GM04504 (cell line): ENCODE results near the gene GSKIP.

Experiments
- DNase-seq: peaks from one replicate; pipeline ENCODE4 v3.0.0-alpha.2; 2012; ENCODE audit warnings: low read depth

The GSKIP gene

DNA sequence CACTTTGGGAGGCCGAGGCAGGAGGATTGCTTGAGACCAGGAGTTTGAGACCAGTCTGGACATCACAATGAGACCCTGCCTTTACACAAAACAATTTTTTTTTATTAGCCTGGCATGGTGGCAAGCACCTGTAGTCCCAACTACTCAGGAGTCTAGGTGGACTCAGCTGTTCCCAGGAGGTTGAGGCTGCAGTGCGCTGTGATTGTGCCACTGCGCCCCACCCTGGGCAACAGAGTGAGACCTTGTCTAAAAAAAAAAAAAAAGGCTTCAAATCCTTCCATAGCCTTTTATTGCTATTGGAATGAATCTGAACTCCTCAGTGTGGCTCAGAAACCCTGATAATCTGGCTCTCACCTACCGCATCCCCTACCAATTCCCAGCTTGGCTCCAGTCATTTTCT, 54.7 kb downstream of the GSKIP start:
- no peak for DNase-seq

DNA sequence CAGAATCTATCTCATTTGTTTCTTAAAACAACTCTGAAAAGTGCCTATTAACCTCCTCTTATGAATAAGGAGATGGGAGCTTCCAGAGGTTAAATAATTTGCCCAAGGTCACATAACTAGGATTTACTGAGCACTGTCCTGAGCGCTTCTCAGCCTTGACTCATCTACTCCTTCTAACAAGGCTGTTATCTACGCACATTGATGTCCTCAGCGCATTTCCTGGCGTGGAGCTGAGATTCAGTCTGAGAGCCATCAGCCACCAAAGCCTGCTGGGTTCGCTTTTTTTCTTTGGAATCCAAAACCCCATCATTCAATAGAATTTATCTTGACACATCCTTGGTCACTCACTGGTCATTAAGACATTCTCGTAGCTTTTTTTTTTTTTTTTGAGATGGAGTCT, 57.9 kb downstream of the GSKIP start:
- DNase-seq: no peak

DNA sequence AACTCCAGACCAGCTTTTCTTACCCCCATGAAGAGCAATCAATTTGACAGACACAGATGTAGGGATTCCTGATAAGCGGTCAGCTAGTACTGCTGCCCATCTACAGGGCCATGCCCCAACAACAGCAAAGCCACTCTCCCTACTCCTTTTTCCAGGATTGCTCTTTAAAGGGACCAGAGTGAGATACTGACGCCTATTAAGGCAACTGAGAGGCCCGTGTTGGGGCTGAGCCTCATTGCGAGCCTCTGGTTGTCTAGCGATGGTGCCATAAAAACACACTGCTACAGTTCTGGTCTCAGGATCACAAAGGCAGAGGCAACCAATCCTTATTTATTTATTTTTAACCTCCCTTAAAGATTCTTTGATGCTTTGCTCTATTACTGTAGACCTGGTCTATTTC, 59.7 kb downstream of the GSKIP start:
- DNase-seq: no peak

DNA sequence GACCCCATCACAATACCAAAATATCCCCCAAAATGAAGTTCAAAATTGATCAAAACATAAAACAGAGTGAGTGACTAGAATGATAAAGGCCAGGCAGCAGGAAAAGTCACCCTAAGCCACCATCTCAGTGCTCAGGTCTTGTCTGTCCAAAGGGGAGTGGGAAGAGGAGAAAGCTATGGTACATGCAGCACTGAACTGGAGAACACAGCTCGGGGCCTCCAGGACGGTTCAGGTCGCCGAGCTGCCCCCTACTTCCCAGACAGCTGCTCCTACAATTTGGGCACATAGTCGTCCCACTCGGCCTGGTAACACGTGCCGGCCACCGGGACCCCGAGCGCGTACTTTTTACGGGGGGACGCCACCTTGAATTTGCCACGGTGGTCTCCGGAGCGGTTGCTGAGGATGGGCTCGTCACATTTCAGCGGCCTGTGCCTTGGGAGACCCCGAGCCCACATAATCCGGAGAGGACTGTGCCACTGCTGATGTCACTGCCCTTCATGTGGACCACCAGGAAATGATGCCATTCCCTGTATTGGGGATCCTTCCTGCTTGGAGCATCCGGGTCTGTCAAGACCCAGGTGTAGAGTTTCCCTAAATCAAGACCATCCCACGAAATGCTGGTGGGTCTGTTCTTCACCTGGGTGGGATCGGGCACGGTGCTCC, 60.3 kb downstream of the GSKIP start:
- no peak for DNase-seq

DNA sequence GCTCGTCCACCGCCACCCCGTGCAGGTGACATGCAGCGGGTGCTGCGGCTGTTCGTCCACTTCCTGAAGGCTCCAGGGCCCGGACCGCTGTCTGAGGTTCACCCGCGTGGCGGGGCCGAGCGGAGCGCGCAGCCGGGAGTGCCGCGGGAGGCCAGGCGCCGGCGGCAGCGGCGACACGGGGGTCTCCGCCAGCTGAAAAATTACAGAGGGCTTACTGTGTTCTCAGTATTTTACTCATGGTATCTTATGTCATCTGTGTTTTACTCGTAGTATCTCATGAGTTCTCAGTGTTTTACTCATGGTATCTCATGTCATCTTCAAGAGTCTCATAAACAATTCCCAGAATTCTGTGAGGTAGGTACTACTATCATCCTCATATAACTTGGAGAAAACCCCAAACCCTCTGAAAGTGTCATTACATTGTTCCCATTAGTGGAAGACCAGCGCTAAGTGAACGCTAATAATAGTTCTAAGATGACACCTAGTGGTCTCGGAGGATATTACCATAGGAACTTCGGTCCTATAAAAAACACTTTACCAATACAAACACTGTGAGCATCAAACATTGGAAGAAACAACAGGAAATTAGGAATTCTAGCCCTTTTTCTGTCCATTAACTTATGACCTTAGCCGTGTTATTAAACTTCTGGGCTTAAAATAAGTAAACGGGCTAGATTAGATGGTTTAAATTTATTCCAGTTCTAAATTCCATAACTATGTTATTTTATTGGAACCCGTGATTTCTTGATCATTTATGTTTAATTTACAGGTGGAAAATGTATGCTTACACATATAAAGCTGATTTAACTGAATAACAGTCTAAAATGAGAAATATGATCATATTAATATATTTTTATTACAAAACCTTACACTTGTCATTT, 61.0 kb downstream of the GSKIP start:
- peak; percentile 42 for DNase-seq

DNA sequence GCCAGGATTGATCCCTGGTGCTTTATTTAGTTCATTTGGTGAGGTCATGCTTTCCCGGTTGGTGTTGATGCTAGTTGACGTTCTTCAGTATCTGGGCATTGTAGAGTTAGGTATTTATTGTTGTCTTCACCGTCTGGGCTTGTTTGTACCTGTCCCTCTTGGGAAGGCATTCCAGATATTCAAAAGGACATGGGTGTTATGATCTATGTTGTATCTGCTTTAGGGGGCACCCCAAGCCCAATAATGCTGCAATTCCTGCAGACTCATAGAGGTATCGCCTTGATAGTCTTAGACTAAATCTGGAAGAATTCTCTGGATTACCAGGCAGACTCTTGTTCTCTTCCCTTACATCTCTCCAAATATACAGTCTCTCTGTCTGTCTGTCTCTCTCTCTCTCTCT, 70.7 kb downstream of the GSKIP start:
- no peak for DNase-seq
